IgD-negative memory B cell (primary cell): Measurements from ENCODE around the gene C12orf42. TPM values are rescaled to one million over a fixed set of nuclear protein-coding genes. Genes with fewer than 3 reads are reported as not detected.

Source experiments
- H3K27ac Mint-ChIP-seq, 3 donors: one replicate each; pipeline ENCODE4 v1.8.0; 2020 to 2022; ENCODE audit warnings: mild to moderate bottlenecking in 3 of 3, mixed read lengths in 3 of 3, moderate library complexity in 1 of 3
- H3K27me3 Mint-ChIP-seq: one replicate; pipeline ENCODE4 v1.8.0; 2021; ENCODE audit warnings: mixed read lengths
- H3K36me3 Mint-ChIP-seq: one replicate; pipeline ENCODE4 v1.8.0; 2020; ENCODE audit warnings: mild to moderate bottlenecking, mixed read lengths
- H3K4me1 Mint-ChIP-seq, 3 donors: one replicate each; pipeline ENCODE4 v1.8.0; 2020 to 2022; ENCODE audit warnings: mixed read lengths in 3 of 3, mild to moderate bottlenecking in 1 of 3
- H3K4me3 Mint-ChIP-seq, 4 donors: one replicate each; pipeline ENCODE4 v1.8.0; 2020 to 2022; ENCODE audit warnings: mild to moderate bottlenecking in 4 of 4, mixed read lengths in 4 of 4, moderate library complexity in 3 of 4
- H3K9me3 Mint-ChIP-seq, 3 donors: one replicate each; pipeline ENCODE4 v1.8.0; 2020 to 2021; ENCODE audit warnings: mixed read lengths in 3 of 3, mild to moderate bottlenecking in 1 of 3
- polyA plus RNA-seq: library from polyadenylated mRNA; unstranded; fragments of 300-500 nt; fragmentation: Illumina TruSeq; gene quantifications from one replicate; pipeline ENCODE4 v1.2.3, GENCODE V29; 2021

The C12orf42 gene
- polyA plus RNA-seq, 1 donor from 2014 or later: 25.4 TPM

- Mint-ChIP-seq H3K36me3 (peaks cover 1% of the 10 kb centered on the region), H3K9me3 (no peaks in the 10 kb centered on the region), H3K4me3 (no peak overlapping the region), H3K27ac (no peak overlapping the region), H3K4me1 (peaks cover 2 to 9% (median 8%) of the 10 kb centered on the region in 3 donors), H3K27me3 (no peaks in the 10 kb centered on the region)
Measured at GRCh38 chr12:103505371-103506236, 9.8 kb upstream of the C12orf42 start.

- H3K27me3 Mint-ChIP-seq: no peaks in the 10 kb centered on the region
- H3K9me3 Mint-ChIP-seq: no peaks in the 10 kb centered on the region
- peaks cover 2 to 10% (median 9%) of the 10 kb centered on the region in 3 donors for H3K4me1 Mint-ChIP-seq
- H3K27ac Mint-ChIP-seq: no peak overlapping the region
- H3K36me3 Mint-ChIP-seq: peaks cover 1% of the 10 kb centered on the region
- no peak overlapping the region for H3K4me3 Mint-ChIP-seq
Measured at GRCh38 chr12:103504606-103505005, 8.8 kb upstream of the C12orf42 start.

- Mint-ChIP-seq H3K36me3 (no peaks in the 10 kb centered on the region), H3K4me1 (peaks cover 2 to 12% (median 9%) of the 10 kb centered on the region in 3 donors), H3K27me3 (no peaks in the 10 kb centered on the region), H3K27ac (peak overlapping the region in 2 of 3 donors; percentile 5 to 44), H3K4me3 (no peak overlapping the region), H3K9me3 (no peaks in the 10 kb centered on the region)
Measured at GRCh38 chr12:103503546-103504480, 8.0 kb upstream of the C12orf42 start.

DNA sequence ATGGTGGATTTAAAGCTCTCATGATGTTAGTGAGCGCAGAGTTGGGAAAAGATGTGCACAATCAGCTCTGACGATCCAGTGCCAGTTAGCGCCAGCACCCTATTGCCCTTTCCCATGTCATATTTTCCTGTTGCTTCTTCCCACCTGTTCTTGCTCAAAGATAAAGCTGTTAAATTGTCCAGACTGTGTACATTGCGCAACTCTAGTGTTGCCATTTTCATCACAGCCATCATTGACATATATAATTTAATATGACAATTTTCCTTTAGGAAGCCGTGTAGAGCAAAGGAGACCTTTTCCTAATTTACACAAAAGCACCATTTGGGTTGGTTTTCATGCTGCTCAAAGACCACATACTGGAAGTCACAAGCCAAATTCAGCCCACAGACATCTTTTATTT is 5.7 kb upstream of the C12orf42 start:
- Mint-ChIP-seq H3K4me3 (no peak overlapping the region), H3K27ac (no peak overlapping the region), H3K9me3 (peaks cover 0 to 3% (median 0%) of the 10 kb centered on the region in 3 donors), H3K27me3 (no peaks in the 10 kb centered on the region), H3K4me1 (peaks cover 2 to 16% (median 12%) of the 10 kb centered on the region in 3 donors), H3K36me3 (no peaks in the 10 kb centered on the region)

GRCh38 chr12:103499571-103499970 is 3.8 kb upstream of the C12orf42 start:
- no peaks in the 10 kb centered on the region for H3K27me3 Mint-ChIP-seq
- no peak overlapping the region for H3K4me3 Mint-ChIP-seq
- peaks cover 0 to 3% (median 0%) of the 10 kb centered on the region in 3 donors for H3K9me3 Mint-ChIP-seq
- H3K27ac Mint-ChIP-seq: no peak overlapping the region
- H3K36me3 Mint-ChIP-seq: no peaks in the 10 kb centered on the region
- H3K4me1 Mint-ChIP-seq: peaks cover 8 to 22% (median 20%) of the 10 kb centered on the region in 3 donors

GRCh38 chr12:103498990-103499389 is 3.2 kb upstream of the C12orf42 start:
- Mint-ChIP-seq H3K27me3 (no peaks in the 10 kb centered on the region), H3K4me1 (peaks cover 11 to 27% (median 25%) of the 10 kb centered on the region in 3 donors), H3K9me3 (peaks cover 0 to 3% (median 0%) of the 10 kb centered on the region in 3 donors), H3K27ac (no peak overlapping the region), H3K4me3 (no peak overlapping the region), H3K36me3 (no peaks in the 10 kb centered on the region)

DNA sequence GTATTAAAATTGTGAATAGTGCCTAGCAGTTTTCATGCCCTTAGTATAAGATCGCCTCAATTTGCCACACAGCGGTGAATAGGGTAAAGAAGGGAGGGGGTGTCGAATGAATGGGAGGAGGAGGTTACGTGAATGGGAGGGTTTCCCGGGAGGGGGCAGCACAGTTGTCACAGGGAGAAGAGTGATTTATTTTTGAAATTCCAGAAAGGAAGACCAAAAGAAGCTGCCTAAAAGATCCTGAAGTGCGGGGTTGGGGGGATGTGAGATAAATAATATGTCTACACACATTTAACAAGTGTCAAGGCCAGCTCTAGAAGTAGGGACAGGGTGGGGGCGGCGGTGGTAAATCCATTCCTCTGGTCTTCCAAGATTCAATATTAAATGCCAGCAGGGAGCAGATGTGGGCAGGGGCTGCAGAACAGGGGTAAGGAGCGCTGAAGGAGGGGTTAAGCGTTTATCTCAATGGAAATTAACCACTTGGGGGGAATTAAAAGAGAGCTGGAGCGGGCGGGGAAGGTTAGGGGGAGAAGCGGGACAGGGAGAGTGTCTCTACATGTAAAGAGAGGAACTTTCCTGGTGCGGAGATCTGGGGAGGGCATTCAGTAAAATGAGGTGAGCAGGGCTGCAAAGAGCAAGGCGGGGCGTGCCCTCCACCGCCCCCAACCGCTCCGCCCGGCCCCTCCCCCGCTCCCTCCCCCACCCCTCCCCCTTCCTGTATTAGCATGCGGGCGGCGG is 867 bp downstream of the C12orf42 start:
- peaks cover 0 to 3% (median 0%) of the 10 kb centered on the region in 3 donors for H3K9me3 Mint-ChIP-seq
- H3K36me3 Mint-ChIP-seq: no peaks in the 10 kb centered on the region
- peak overlapping the region; percentile 17 to 96 (median 93) for H3K27ac Mint-ChIP-seq
- H3K27me3 Mint-ChIP-seq: no peaks in the 10 kb centered on the region
- peaks cover 9 to 22% (median 17%) of the 10 kb centered on the region in 3 donors for H3K4me1 Mint-ChIP-seq
- H3K4me3 Mint-ChIP-seq: peak overlapping the region; percentile 62 to 94 (median 91)

DNA sequence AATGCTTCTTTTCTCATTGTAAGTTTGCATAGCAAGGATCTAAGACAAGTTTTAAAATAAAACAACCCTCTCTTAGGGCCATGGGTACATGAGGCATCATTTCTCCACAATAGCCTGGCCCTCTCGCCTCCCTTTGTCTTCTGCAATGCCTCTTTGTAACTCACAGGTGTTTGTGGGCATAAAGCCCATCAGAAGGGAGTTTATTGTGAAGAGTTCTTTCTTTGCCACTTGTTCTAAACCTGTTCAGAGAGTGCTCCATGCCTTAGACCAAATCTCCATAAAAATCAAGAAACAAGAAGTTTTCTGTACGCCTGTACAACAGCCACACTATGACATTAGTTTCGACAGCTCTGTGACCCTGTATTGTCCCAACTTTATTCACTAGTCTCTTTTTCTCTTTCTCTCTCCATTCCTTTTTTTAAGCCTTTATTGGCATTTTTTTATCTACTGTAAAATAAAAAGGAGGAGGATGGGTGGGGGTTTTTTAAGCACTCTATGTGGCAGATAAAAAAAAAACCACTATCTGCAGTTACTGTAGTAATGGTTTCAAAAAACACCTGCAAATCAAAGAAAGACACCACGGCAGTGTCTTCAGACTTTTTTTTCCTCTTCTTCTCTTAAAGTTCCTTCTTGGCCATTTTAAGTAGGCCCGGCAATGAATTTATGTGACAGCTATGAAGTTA is 1.6 kb downstream of the C12orf42 start:
- no peaks in the 10 kb centered on the region for H3K27me3 Mint-ChIP-seq
- no peaks in the 10 kb centered on the region for H3K36me3 Mint-ChIP-seq
- peaks cover 9 to 22% (median 14%) of the 10 kb centered on the region in 3 donors for H3K4me1 Mint-ChIP-seq
- H3K9me3 Mint-ChIP-seq: peaks cover 0 to 3% (median 0%) of the 10 kb centered on the region in 3 donors
- H3K27ac Mint-ChIP-seq: peak overlapping the region; percentile 17 to 96 (median 93)
- peak overlapping the region; percentile 62 to 94 (median 91) for H3K4me3 Mint-ChIP-seq

- peaks cover 0 to 2% (median 0%) of the 10 kb centered on the region in 3 donors for H3K9me3 Mint-ChIP-seq
- peak overlapping the region in 1 of 4 donors; percentile 89 for H3K4me3 Mint-ChIP-seq
- H3K4me1 Mint-ChIP-seq: peaks cover 9 to 22% (median 14%) of the 10 kb centered on the region in 3 donors
- no peaks in the 10 kb centered on the region for H3K27me3 Mint-ChIP-seq
- peak overlapping the region in 1 of 3 donors; percentile 19 for H3K27ac Mint-ChIP-seq
- no peaks in the 10 kb centered on the region for H3K36me3 Mint-ChIP-seq
Measured at GRCh38 chr12:103493199-103493598, 2.6 kb downstream of the C12orf42 start.

DNA sequence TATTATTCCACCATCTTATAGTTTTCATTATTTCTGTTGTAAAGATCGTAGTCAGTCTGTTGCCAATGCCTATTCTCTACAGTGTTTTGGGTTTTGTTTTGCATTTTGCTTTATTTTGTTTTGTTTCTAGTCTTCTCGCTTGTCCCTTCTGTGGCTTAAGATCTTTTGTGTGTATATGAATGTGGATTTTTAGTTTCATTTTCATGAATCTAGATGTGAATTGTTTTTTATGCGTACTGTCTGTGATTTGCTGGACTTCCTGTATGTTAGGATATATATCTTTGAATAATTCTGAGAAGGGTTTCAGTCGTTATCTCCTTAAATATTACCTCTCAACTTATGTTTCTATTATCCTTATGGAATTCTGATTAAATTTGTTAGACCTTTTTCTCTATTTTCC is 13.4 kb downstream of the C12orf42 start:
- Mint-ChIP-seq H3K27me3 (no peaks in the 10 kb centered on the region), H3K4me1 (peaks cover 0 to 4% (median 4%) of the 10 kb centered on the region in 3 donors), H3K36me3 (peaks cover 5% of the 10 kb centered on the region), H3K9me3 (peaks cover 0 to 10% (median 7%) of the 10 kb centered on the region in 3 donors), H3K4me3 (peak overlapping the region in 3 of 4 donors; percentile 13 to 59 (median 33)), H3K27ac (no peak overlapping the region)

GRCh38 chr12:103475073-103475472 is 20.7 kb downstream of the C12orf42 start:
- H3K4me1 Mint-ChIP-seq: peaks cover under 1 to 9% (median 7%) of the 10 kb centered on the region in 3 donors
- H3K27ac Mint-ChIP-seq: no peak overlapping the region
- no peaks in the 10 kb centered on the region for H3K27me3 Mint-ChIP-seq
- no peak overlapping the region for H3K4me3 Mint-ChIP-seq
- peaks cover 4 to 12% (median 8%) of the 10 kb centered on the region in 3 donors for H3K9me3 Mint-ChIP-seq
- no peaks in the 10 kb centered on the region for H3K36me3 Mint-ChIP-seq

DNA sequence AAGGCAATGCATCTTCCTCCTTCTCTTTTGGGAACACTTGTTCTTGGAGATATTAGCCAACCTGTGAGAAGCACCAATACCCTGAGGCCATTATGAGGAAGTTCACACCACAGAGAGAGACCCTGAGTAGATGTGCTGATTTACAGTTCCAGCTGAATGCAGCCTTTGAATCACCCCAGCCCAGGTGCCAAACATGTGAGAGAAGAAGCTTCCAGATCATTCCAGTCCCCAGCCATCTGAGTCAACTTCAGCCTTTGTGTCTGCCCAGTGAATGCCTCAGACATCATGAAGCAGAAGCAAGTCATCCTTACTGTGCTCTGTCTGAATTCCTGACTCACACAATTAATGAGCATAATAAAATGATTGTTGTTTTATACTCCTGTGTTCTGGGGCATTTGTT is 25.1 kb downstream of the C12orf42 start:
- Mint-ChIP-seq H3K36me3 (no peaks in the 10 kb centered on the region), H3K27ac (no peak overlapping the region), H3K9me3 (no peaks in the 10 kb centered on the region), H3K4me1 (peaks cover 10 to 20% (median 15%) of the 10 kb centered on the region in 3 donors), H3K27me3 (no peaks in the 10 kb centered on the region), H3K4me3 (peak overlapping the region in 1 of 4 donors; percentile 67)

- Mint-ChIP-seq H3K4me1 (peaks cover 16 to 25% (median 23%) of the 10 kb centered on the region in 3 donors), H3K9me3 (peaks cover 0 to 3% (median 0%) of the 10 kb centered on the region in 3 donors), H3K36me3 (no peaks in the 10 kb centered on the region), H3K4me3 (no peak overlapping the region), H3K27ac (no peak overlapping the region), H3K27me3 (no peaks in the 10 kb centered on the region)
Measured at GRCh38 chr12:103469719-103470118, 26.0 kb downstream of the C12orf42 start.

- H3K9me3 Mint-ChIP-seq: peaks cover 0 to 3% (median 0%) of the 10 kb centered on the region in 3 donors
- H3K27ac Mint-ChIP-seq: no peak overlapping the region
- H3K4me3 Mint-ChIP-seq: no peak overlapping the region
- peaks cover 16 to 25% (median 23%) of the 10 kb centered on the region in 3 donors for H3K4me1 Mint-ChIP-seq
- no peaks in the 10 kb centered on the region for H3K36me3 Mint-ChIP-seq
- no peaks in the 10 kb centered on the region for H3K27me3 Mint-ChIP-seq
Measured at GRCh38 chr12:103468837-103469236, 26.9 kb downstream of the C12orf42 start.
